Measurements from ENCODE around the gene IL12RB2.
"Not testable (repeated sequence)": the region's sequence is repeated elsewhere in the genome, so short reads cannot be mapped to it uniquely, and the experiment has no call there.

IL12RB2 gene

GRCh38 chr1:67414574-67414973 is 106.9 kb downstream of the IL12RB2 start:
- Histone ChIP-seq H3K4me1 (ENCODE audit: control insufficient read depth, low read depth, low read length) (no peaks in the 10 kb centered on the region), H2BK5ac (ENCODE audit: low read length) (no peak overlapping the region), H3K36me3 (ENCODE audit: control insufficient read depth, insufficient read depth, low read length) (peaks cover 16% of the 10 kb centered on the region), H3K18ac (ENCODE audit: low read length) (no peak overlapping the region), H3K4ac (ENCODE audit: low read depth, low read length) (no peak overlapping the region), H3K4me2 (ENCODE audit: low read length) (no peak overlapping the region), H2BK120ac (ENCODE audit: low read depth, low read length) (no peak overlapping the region), H3K23ac (ENCODE audit: low read length) (no peak overlapping the region), H3K27me3 (ENCODE audit: insufficient read depth, low read length, poor library complexity) (no peaks in the 10 kb centered on the region), H2BK15ac (replicated peaks; ENCODE audit: low read depth) (no peak overlapping the region), H3K79me1 (ENCODE audit: low read length) (peaks cover 8% of the 10 kb centered on the region), H3K9ac (ENCODE audit: low read length) (no peak overlapping the region), H3K79me2 (ENCODE audit: control insufficient read depth, insufficient read depth, low read length) (peaks cover 32% of the 10 kb centered on the region), H3K27ac (ENCODE audit: low read depth, low read length) (no peak overlapping the region), H4K5ac (ENCODE audit: low read length) (no peak overlapping the region), H3K56ac (ENCODE audit: low read length) (no peak overlapping the region), H3K4me3 (ENCODE audit: low read length) (no peak overlapping the region), H4K8ac (ENCODE audit: low read depth, low read length) (no peak overlapping the region), H2AK5ac (ENCODE audit: low read length) (no peak overlapping the region)
- WGBS (ENCODE audit: extremely low coverage, insufficient coverage, low lambda C conversion rate) = no CpG with 5 or more reads among the region's 2 CpGs
- no peak for DNase-seq

DNA sequence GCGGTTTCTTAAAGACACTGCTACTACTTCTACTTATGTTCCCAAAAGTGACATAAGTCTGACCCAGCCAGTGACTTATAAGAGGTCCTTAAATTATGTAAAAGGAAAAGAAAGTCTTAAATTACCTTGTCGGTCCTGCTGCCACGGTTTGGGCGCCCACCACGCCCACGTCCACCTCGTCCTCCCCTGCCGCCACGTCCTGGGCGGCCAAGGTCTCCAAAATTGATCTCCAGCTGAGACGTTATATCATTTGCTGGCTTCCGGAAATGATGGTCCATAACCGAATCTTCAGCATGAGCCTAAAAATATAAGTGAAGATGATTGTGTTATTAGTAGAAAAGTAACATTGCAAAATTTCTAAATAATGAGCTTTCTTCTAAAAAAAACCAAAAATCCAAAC is 107.4 kb downstream of the IL12RB2 start:
- no peak overlapping the region for H3K4me3 ChIP-seq (ENCODE audit: low read length)
- no peak overlapping the region for H2BK15ac ChIP-seq (replicated peaks; ENCODE audit: low read depth)
- H4K5ac ChIP-seq (ENCODE audit: low read length) = no peak overlapping the region
- H3K27me3 ChIP-seq (ENCODE audit: insufficient read depth, low read length, poor library complexity) = no peaks in the 10 kb centered on the region
- peaks cover 32% of the 10 kb centered on the region for H3K79me2 ChIP-seq (ENCODE audit: control insufficient read depth, insufficient read depth, low read length)
- H3K23ac ChIP-seq (ENCODE audit: low read length) = no peak overlapping the region
- no peak overlapping the region for H3K4me2 ChIP-seq (ENCODE audit: low read length)
- H2BK120ac ChIP-seq (ENCODE audit: low read depth, low read length) = no peak overlapping the region
- H3K79me1 ChIP-seq (ENCODE audit: low read length) = peaks cover 8% of the 10 kb centered on the region
- H3K27ac ChIP-seq (ENCODE audit: low read depth, low read length) = no peak overlapping the region
- WGBS (ENCODE audit: extremely low coverage, insufficient coverage, low lambda C conversion rate) = no CpG with 5 or more reads among the region's 13 CpGs
- H3K4ac ChIP-seq (ENCODE audit: low read depth, low read length) = no peak overlapping the region
- H3K36me3 ChIP-seq (ENCODE audit: control insufficient read depth, insufficient read depth, low read length) = peaks cover 16% of the 10 kb centered on the region
- no peak overlapping the region for H2AK5ac ChIP-seq (ENCODE audit: low read length)
- DNase-seq = no peak
- H4K8ac ChIP-seq (ENCODE audit: low read depth, low read length) = no peak overlapping the region
- H3K18ac ChIP-seq (ENCODE audit: low read length) = no peak overlapping the region
- H3K56ac ChIP-seq (ENCODE audit: low read length) = no peak overlapping the region
- H2BK5ac ChIP-seq (ENCODE audit: low read length) = no peak overlapping the region
- no peaks in the 10 kb centered on the region for H3K4me1 ChIP-seq (ENCODE audit: control insufficient read depth, low read depth, low read length)
- no peak overlapping the region for H3K9ac ChIP-seq (ENCODE audit: low read length)

GRCh38 chr1:67417733-67418132 is 110.1 kb downstream of the IL12RB2 start:
- not testable (repeated sequence) for H3K9ac ChIP-seq (ENCODE audit: low read length); H3K4ac ChIP-seq (ENCODE audit: low read depth, low read length); H3K23ac ChIP-seq (ENCODE audit: low read length); H3K79me1 ChIP-seq (ENCODE audit: low read length); H3K4me3 ChIP-seq (ENCODE audit: low read length); H2BK5ac ChIP-seq (ENCODE audit: low read length); H4K5ac ChIP-seq (ENCODE audit: low read length); H3K56ac ChIP-seq (ENCODE audit: low read length); DNase-seq; H3K27me3 ChIP-seq (ENCODE audit: insufficient read depth, low read length, poor library complexity); H2AK5ac ChIP-seq (ENCODE audit: low read length); H2BK120ac ChIP-seq (ENCODE audit: low read depth, low read length); H3K4me1 ChIP-seq (ENCODE audit: control insufficient read depth, low read depth, low read length); H3K4me2 ChIP-seq (ENCODE audit: low read length); H2BK15ac ChIP-seq (replicated peaks; ENCODE audit: low read depth); H4K8ac ChIP-seq (ENCODE audit: low read depth, low read length); H3K27ac ChIP-seq (ENCODE audit: low read depth, low read length); H3K18ac ChIP-seq (ENCODE audit: low read length)
- no CpG with 5 or more reads among the region's 4 CpGs for WGBS (ENCODE audit: extremely low coverage, insufficient coverage, low lambda C conversion rate)
- Histone ChIP-seq H3K36me3 (ENCODE audit: control insufficient read depth, insufficient read depth, low read length) (peaks cover 16% of the 10 kb centered on the region), H3K79me2 (ENCODE audit: control insufficient read depth, insufficient read depth, low read length) (peaks cover 49% of the 10 kb centered on the region)

- no peak overlapping the region for H2BK120ac ChIP-seq (ENCODE audit: low read depth, low read length)
- H3K23ac ChIP-seq (ENCODE audit: low read length) = no peak overlapping the region
- peaks cover 6% of the 10 kb centered on the region for H3K79me1 ChIP-seq (ENCODE audit: low read length)
- no peak overlapping the region for H3K4ac ChIP-seq (ENCODE audit: low read depth, low read length)
- no peak overlapping the region for H3K18ac ChIP-seq (ENCODE audit: low read length)
- no peak overlapping the region for H2BK15ac ChIP-seq (replicated peaks; ENCODE audit: low read depth)
- no peak overlapping the region for H3K4me2 ChIP-seq (ENCODE audit: low read length)
- no peak overlapping the region for H3K56ac ChIP-seq (ENCODE audit: low read length)
- no peak overlapping the region for H4K5ac ChIP-seq (ENCODE audit: low read length)
- no peaks in the 10 kb centered on the region for H3K4me1 ChIP-seq (ENCODE audit: control insufficient read depth, low read depth, low read length)
- H3K9ac ChIP-seq (ENCODE audit: low read length) = no peak overlapping the region
- no peak for DNase-seq
- no CpG with 5 or more reads among the region's 6 CpGs for WGBS (ENCODE audit: extremely low coverage, insufficient coverage, low lambda C conversion rate)
- H3K27me3 ChIP-seq (ENCODE audit: insufficient read depth, low read length, poor library complexity) = no peaks in the 10 kb centered on the region
- H4K8ac ChIP-seq (ENCODE audit: low read depth, low read length) = no peak overlapping the region
- H2AK5ac ChIP-seq (ENCODE audit: low read length) = no peak overlapping the region
- peaks cover 13% of the 10 kb centered on the region for H3K36me3 ChIP-seq (ENCODE audit: control insufficient read depth, insufficient read depth, low read length)
- no peak overlapping the region for H3K27ac ChIP-seq (ENCODE audit: low read depth, low read length)
- H2BK5ac ChIP-seq (ENCODE audit: low read length) = no peak overlapping the region
- no peak overlapping the region for H3K4me3 ChIP-seq (ENCODE audit: low read length)
- H3K79me2 ChIP-seq (ENCODE audit: control insufficient read depth, insufficient read depth, low read length) = peaks cover 59% of the 10 kb centered on the region
Measured at GRCh38 chr1:67418839-67419586, 111.3 kb downstream of the IL12RB2 start.

DNA sequence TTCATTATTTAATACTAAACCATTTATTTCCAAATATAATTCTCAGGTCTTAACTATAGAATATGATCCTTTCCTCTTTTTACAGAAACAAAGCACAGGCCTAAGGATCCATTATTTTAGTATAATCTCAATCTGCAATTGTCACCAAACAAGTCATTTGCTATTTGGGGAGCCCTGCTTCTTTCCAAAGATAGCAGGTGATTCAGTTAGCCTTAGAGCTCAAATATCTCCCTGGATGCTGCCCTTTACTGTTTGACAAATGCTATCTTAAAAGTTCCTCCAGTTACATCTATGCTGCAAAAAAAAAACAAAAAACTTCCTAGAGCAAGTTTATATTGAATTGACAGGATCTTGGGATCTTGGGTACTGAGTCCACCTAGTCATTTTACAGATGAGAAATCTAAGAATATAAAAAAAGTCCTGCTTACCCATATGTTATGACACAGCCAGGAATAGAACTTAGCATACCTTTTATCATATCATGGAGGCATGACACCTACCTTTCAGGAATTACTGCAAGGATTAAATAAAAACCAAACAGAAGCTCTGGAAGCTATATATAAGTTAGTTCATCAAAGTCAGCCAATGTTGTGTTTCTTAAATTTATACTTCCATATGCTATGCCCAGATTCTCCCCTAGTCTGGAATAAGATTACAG is 113.3 kb downstream of the IL12RB2 start:
- no peak overlapping the region for H2AK5ac ChIP-seq (ENCODE audit: low read length)
- no peak overlapping the region for H2BK120ac ChIP-seq (ENCODE audit: low read depth, low read length)
- DNase-seq = no peak
- no peak overlapping the region for H3K56ac ChIP-seq (ENCODE audit: low read length)
- no peaks in the 10 kb centered on the region for H3K4me1 ChIP-seq (ENCODE audit: control insufficient read depth, low read depth, low read length)
- H3K4me3 ChIP-seq (ENCODE audit: low read length) = no peak overlapping the region
- no peak overlapping the region for H3K4ac ChIP-seq (ENCODE audit: low read depth, low read length)
- no peak overlapping the region for H3K23ac ChIP-seq (ENCODE audit: low read length)
- no peak overlapping the region for H2BK5ac ChIP-seq (ENCODE audit: low read length)
- no peak overlapping the region for H3K9ac ChIP-seq (ENCODE audit: low read length)
- no peak overlapping the region for H3K18ac ChIP-seq (ENCODE audit: low read length)
- peaks cover 60% of the 10 kb centered on the region for H3K79me2 ChIP-seq (ENCODE audit: control insufficient read depth, insufficient read depth, low read length)
- no peak overlapping the region for H3K4me2 ChIP-seq (ENCODE audit: low read length)
- no peaks in the 10 kb centered on the region for H3K27me3 ChIP-seq (ENCODE audit: insufficient read depth, low read length, poor library complexity)
- peaks cover 9% of the 10 kb centered on the region for H3K36me3 ChIP-seq (ENCODE audit: control insufficient read depth, insufficient read depth, low read length)
- no peak overlapping the region for H3K27ac ChIP-seq (ENCODE audit: low read depth, low read length)
- H2BK15ac ChIP-seq (replicated peaks; ENCODE audit: low read depth) = no peak overlapping the region
- no peak overlapping the region for H4K8ac ChIP-seq (ENCODE audit: low read depth, low read length)
- no peak overlapping the region for H4K5ac ChIP-seq (ENCODE audit: low read length)
- H3K79me1 ChIP-seq (ENCODE audit: low read length) = peaks cover 4% of the 10 kb centered on the region
